Measurements from ENCODE around the gene MAD2L1. TPM values are rescaled to one million over a fixed set of nuclear protein-coding genes. Genes with fewer than 3 reads are reported as not detected.

Gene MAD2L1
- total RNA-seq, 1 experiment from 2014 or later, result 117 TPM

DNA sequence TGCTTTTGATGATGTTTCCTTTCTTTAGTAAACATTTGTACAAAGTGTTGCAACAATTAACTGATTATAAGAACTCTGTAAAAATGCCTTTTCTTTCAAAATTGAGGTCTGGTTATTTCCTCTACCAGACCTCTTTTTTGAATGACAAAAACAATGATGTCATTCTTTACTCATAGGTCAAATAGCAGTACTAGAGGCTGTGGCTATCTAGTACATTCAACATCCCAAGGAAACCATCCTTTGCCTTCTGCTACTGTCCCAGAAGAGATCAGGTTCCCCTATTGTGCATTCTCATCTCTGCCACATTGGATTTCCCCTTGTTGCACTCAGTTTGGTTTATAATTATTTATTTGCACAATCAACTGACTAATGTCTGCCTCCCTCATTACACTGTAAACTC is 19.1 kb upstream of the MAD2L1 start:
- Histone ChIP-seq H3K4me3 (ENCODE audit: low read depth, low read length, poor library complexity, severe bottlenecking) (no peak overlapping the region), H3K9me3 (ENCODE audit: low read depth, low read length, poor library complexity, severe bottlenecking) (no peaks in the 10 kb centered on the region), H3K27ac (ENCODE audit: low read depth, low read length, poor library complexity, severe bottlenecking) (no peak overlapping the region), H3K36me3 (ENCODE audit: insufficient read depth, low read length, poor library complexity, severe bottlenecking) (no peaks in the 10 kb centered on the region), H3K27me3 (replicated peaks; ENCODE audit: insufficient read depth, low read depth, low read length, poor library complexity) (no peaks in the 10 kb centered on the region), H3K4me1 (ENCODE audit: insufficient read depth, low read length, poor library complexity, severe bottlenecking) (no peaks in the 10 kb centered on the region)
- no peak for TF ChIP-seq CTCF (conservative IDR thresholded peaks at IDR 0.05; ENCODE audit: low read depth, low read length)
- no peak for TF ChIP-seq EZH2 (IDR thresholded peaks at IDR 0.05; ENCODE audit: borderline replicate concordance, low read depth, low read length, poor library complexity, severe bottlenecking)
- no peak for DNase-seq (ENCODE audit: low spot score)
- intact Hi-C loops (cut with micrococcal nuclease; ENCODE audit: unreplicated experiment), result no loop called here
- ChIA-PET CTCF (no interaction called here), POLR2A (ENCODE audit: low non-redundant PET) (no interaction called here)
- no TSS peak for BruUV-seq (replicated peaks)

DNA sequence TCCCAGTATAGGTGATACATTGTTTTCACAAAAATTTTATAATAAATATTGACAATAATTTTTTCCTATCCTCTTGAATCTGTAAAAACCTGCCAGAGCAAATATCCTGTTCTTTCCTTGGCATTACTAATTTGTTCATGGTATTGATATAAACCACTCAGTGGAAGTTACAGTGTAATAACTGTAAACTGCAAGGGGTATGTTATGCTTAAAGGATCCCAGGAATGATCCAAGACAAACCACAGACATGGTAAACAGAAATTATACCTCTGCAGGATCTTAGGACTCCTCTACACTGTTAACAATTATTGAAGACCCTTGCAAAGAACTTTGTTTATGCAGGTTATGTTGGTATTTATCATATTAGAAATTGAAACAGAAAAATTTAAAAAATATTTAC is 17.7 kb upstream of the MAD2L1 start:
- intact Hi-C loops (cut with micrococcal nuclease; ENCODE audit: unreplicated experiment), result no loop called here
- no peak for TF ChIP-seq EZH2 (IDR thresholded peaks at IDR 0.05; ENCODE audit: borderline replicate concordance, low read depth, low read length, poor library complexity, severe bottlenecking)
- TF ChIP-seq CTCF (conservative IDR thresholded peaks at IDR 0.05; ENCODE audit: low read depth, low read length), result no peak
- no peaks in the 10 kb centered on the region for H3K4me1 ChIP-seq (ENCODE audit: insufficient read depth, low read length, poor library complexity, severe bottlenecking)
- BruUV-seq (replicated peaks), result no TSS peak
- H3K9me3 ChIP-seq (ENCODE audit: low read depth, low read length, poor library complexity, severe bottlenecking), result no peaks in the 10 kb centered on the region
- H3K4me3 ChIP-seq (ENCODE audit: low read depth, low read length, poor library complexity, severe bottlenecking), result no peak overlapping the region
- H3K36me3 ChIP-seq (ENCODE audit: insufficient read depth, low read length, poor library complexity, severe bottlenecking), result no peaks in the 10 kb centered on the region
- DNase-seq (ENCODE audit: low spot score), result no peak
- ChIA-PET CTCF (no interaction called here), POLR2A (ENCODE audit: low non-redundant PET) (no interaction called here)
- H3K27ac ChIP-seq (ENCODE audit: low read depth, low read length, poor library complexity, severe bottlenecking), result no peak overlapping the region
- H3K27me3 ChIP-seq (replicated peaks; ENCODE audit: insufficient read depth, low read depth, low read length, poor library complexity), result no peaks in the 10 kb centered on the region

DNA sequence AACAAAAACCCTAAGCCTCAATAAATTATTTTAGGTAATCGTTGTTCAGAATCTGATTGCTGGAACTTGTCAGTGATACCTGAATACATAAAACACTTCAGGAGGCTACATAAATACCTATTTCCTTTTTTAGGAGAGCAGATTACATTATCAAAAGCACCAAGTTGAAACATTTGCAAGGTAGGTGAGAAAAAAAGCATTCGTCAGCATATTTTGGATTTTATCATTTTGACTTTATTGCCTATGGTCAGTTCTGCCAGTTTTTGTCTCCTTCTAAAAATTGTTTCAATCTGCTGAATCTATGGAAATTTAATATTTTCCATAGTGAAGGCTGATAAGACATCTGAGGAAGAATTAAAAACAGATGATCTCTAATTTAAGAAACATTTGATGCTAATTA is 16.5 kb upstream of the MAD2L1 start:
- no peak overlapping the region for H3K4me3 ChIP-seq (ENCODE audit: low read depth, low read length, poor library complexity, severe bottlenecking)
- H3K36me3 ChIP-seq (ENCODE audit: insufficient read depth, low read length, poor library complexity, severe bottlenecking), result no peaks in the 10 kb centered on the region
- intact Hi-C loops (cut with micrococcal nuclease; ENCODE audit: unreplicated experiment), result no loop called here
- no TSS peak for BruUV-seq (replicated peaks)
- H3K27me3 ChIP-seq (replicated peaks; ENCODE audit: insufficient read depth, low read depth, low read length, poor library complexity), result no peaks in the 10 kb centered on the region
- no peaks in the 10 kb centered on the region for H3K4me1 ChIP-seq (ENCODE audit: insufficient read depth, low read length, poor library complexity, severe bottlenecking)
- no peaks in the 10 kb centered on the region for H3K9me3 ChIP-seq (ENCODE audit: low read depth, low read length, poor library complexity, severe bottlenecking)
- no peak for DNase-seq (ENCODE audit: low spot score)
- CTCF ChIA-PET, result no interaction called here
- no peak for TF ChIP-seq EZH2 (IDR thresholded peaks at IDR 0.05; ENCODE audit: borderline replicate concordance, low read depth, low read length, poor library complexity, severe bottlenecking)
- no peak for TF ChIP-seq CTCF (conservative IDR thresholded peaks at IDR 0.05; ENCODE audit: low read depth, low read length)
- POLR2A ChIA-PET (ENCODE audit: low non-redundant PET), result no interaction called here
- no peak overlapping the region for H3K27ac ChIP-seq (ENCODE audit: low read depth, low read length, poor library complexity, severe bottlenecking)

Measured in A673 (cell line).